HG02943 (cell line): Measurements from ENCODE around the gene BTBD1.
A peak's percentile ranks its signal among the peaks of the same experiment; 100 is the strongest.
"Not testable (repeated sequence)": the region's sequence is repeated elsewhere in the genome, so short reads cannot be mapped to it uniquely, and the experiment has no call there.

Experiments used
- ATAC-seq: cut with Tn5 transposase; IDR thresholded peaks from one replicate; pipeline ENCODE4 v1.9.1; 2021; ENCODE audit warnings: mild to moderate bottlenecking, low read depth, moderate library complexity; ENCODE audit not compliant: unreplicated experiment

Gene BTBD1

GRCh38 chr15:83062768-83063180, 4.3 kb downstream of the BTBD1 start:
- ATAC-seq: no peak

- no peak for ATAC-seq
These were observed 5.4 kb downstream of the BTBD1 start for GRCh38 chr15:83061680-83062079.

- no peak for ATAC-seq
These were observed 9.2 kb downstream of the BTBD1 start for GRCh38 chr15:83057696-83058376.

- ATAC-seq: no peak
These were observed 10.1 kb downstream of the BTBD1 start for GRCh38 chr15:83057002-83057401.

GRCh38 chr15:83053151-83053550, 13.9 kb downstream of the BTBD1 start:
- ATAC-seq: no peak

GRCh38 chr15:83046558-83047127, 20.4 kb downstream of the BTBD1 start:
- no peak for ATAC-seq

GRCh38 chr15:83044156-83044555, 22.9 kb downstream of the BTBD1 start:
- ATAC-seq: no peak

- no peak for ATAC-seq
These were observed 27.8 kb downstream of the BTBD1 start for GRCh38 chr15:83039206-83039605.

- no peak for ATAC-seq
These were observed 30.8 kb downstream of the BTBD1 start for GRCh38 chr15:83036253-83036652.

- ATAC-seq: not testable (repeated sequence)
These were observed 35.8 kb downstream of the BTBD1 start for GRCh38 chr15:83031234-83031633.

- no peak for ATAC-seq
These were observed 37.0 kb downstream of the BTBD1 start for GRCh38 chr15:83030021-83030420.

GRCh38 chr15:83018436-83018835, 48.6 kb downstream of the BTBD1 start:
- ATAC-seq: no peak

- ATAC-seq: no peak
These were observed 50.1 kb downstream of the BTBD1 start for GRCh38 chr15:83016906-83017305.

- no peak for ATAC-seq
These were observed 51.7 kb downstream of the BTBD1 start for GRCh38 chr15:83015361-83015760.

- ATAC-seq: no peak
These were observed 52.8 kb downstream of the BTBD1 start for GRCh38 chr15:83014205-83014653.

GRCh38 chr15:83012636-83013035, 54.4 kb downstream of the BTBD1 start:
- no peak for ATAC-seq

- no peak for ATAC-seq
These were observed 55.0 kb downstream of the BTBD1 start for GRCh38 chr15:83012076-83012426.

- ATAC-seq: peak; percentile 83
These were observed 55.6 kb downstream of the BTBD1 start, which contains the start of gene C15orf40 for GRCh38 chr15:83011271-83012075. Gene C15orf40 (minus strand): TSS chr15:83011639. CDS start chr15:83011607, 32 bp downstream.

- peak; percentile 56 for ATAC-seq
These were observed 56.3 kb downstream of the BTBD1 start for GRCh38 chr15:83010709-83011270.

GRCh38 chr15:83000672-83001031, 66.4 kb downstream of the BTBD1 start:
- not testable (repeated sequence) for ATAC-seq
